ENCODE results near the gene ETFA. TPM values are rescaled to one million over a fixed set of nuclear protein-coding genes. Genes with fewer than 3 reads are reported as not detected.

The ETFA gene
- total RNA-seq, 2 experiments from 2014 or later, result 84.8 to 146 TPM

GRCh38 chr15:76340803-76341365 lies 29.6 kb upstream of the ETFA start:
- Histone ChIP-seq H3K4me2 (ENCODE audit: low read length) (peak overlapping the region; percentile 95; the same call in 1 of the 2 replicates), H3K9me2 (ENCODE audit: insufficient read depth, low read length) (no peaks in the 10 kb centered on the region), H3K4me3 (ENCODE audit: low read depth, low read length, poor library complexity, severe bottlenecking) (no peak overlapping the region), H3K9me3 (ENCODE audit: low read length) (no peaks in the 10 kb centered on the region), H4K20me1 (ENCODE audit: insufficient read depth, low read length) (peaks cover 5% of the 10 kb centered on the region), H3K4me1 (ENCODE audit: insufficient read depth, low read length, poor library complexity, severe bottlenecking) (peaks cover 27% of the 10 kb centered on the region), H3K36me3 (ENCODE audit: insufficient read depth, low read length) (peaks cover 17% of the 10 kb centered on the region), H2AFZ (ENCODE audit: low read length) (no peak overlapping the region), H3K27ac (ENCODE audit: low read depth, low read length, poor library complexity, severe bottlenecking) (no peak overlapping the region), H3K79me2 (ENCODE audit: insufficient read depth, low read depth, low read length) (peaks cover 10% of the 10 kb centered on the region; the same call in 1 of the 2 replicates)
- ChIA-PET CTCF (ENCODE audit: unreplicated experiment) (no interaction called here), POLR2A (no interaction called here)
- DNase-seq (ENCODE audit: low spot score), result no peak
- no TSS peak for BruUV-seq (replicated peaks)
- no peak for TF ChIP-seq CTCF (conservative IDR thresholded peaks at IDR 0.05; ENCODE audit: low read length)
- intact Hi-C loops (cut with micrococcal nuclease; ENCODE audit: unreplicated experiment), result no loop called here

GRCh38 chr15:76340198-76340802 lies 29.0 kb upstream of the ETFA start:
- TF ChIP-seq CTCF (conservative IDR thresholded peaks at IDR 0.05; ENCODE audit: low read length), result no peak
- no peak for TF ChIP-seq EZH2phosphoT487 (IDR thresholded peaks at IDR 0.05; ENCODE audit: borderline replicate concordance, low read depth, low read length)
- H2AFZ ChIP-seq (ENCODE audit: low read length), result no peak overlapping the region
- no peak overlapping the region for H3K27ac ChIP-seq (ENCODE audit: low read depth, low read length, poor library complexity, severe bottlenecking)
- H4K20me1 ChIP-seq (ENCODE audit: insufficient read depth, low read length), result peaks cover 5% of the 10 kb centered on the region; the same call in 1 of the 2 replicates
- BruUV-seq (replicated peaks), result no TSS peak
- POLR2A ChIA-PET, result no interaction called here
- H3K79me2 ChIP-seq (ENCODE audit: insufficient read depth, low read depth, low read length), result peaks cover 10% of the 10 kb centered on the region; the same call in 1 of the 2 replicates
- no peaks in the 10 kb centered on the region for H3K9me2 ChIP-seq (ENCODE audit: insufficient read depth, low read length)
- no peaks in the 10 kb centered on the region for H3K9me3 ChIP-seq (ENCODE audit: low read length)
- H3K4me1 ChIP-seq (ENCODE audit: insufficient read depth, low read length, poor library complexity, severe bottlenecking), result peaks cover 31% of the 10 kb centered on the region
- intact Hi-C loops (cut with micrococcal nuclease; ENCODE audit: unreplicated experiment), result no loop called here
- H3K36me3 ChIP-seq (ENCODE audit: insufficient read depth, low read length), result peaks cover 17% of the 10 kb centered on the region
- H3K4me3 ChIP-seq (ENCODE audit: low read depth, low read length, poor library complexity, severe bottlenecking), result peak overlapping the region; percentile 77
- no peak for DNase-seq (ENCODE audit: low spot score)
- CTCF ChIA-PET (ENCODE audit: unreplicated experiment), result no interaction called here
- peak overlapping the region; percentile 95 for H3K4me2 ChIP-seq (ENCODE audit: low read length)

Data from OCI-LY7 (cell line).